Thoracic aorta (tissue), 2 donors: Measurements from ENCODE around the gene MEF2B. TPM values are rescaled to one million over a fixed set of nuclear protein-coding genes. Genes with fewer than 3 reads are reported as not detected.

Experiments
- ATAC-seq: fragments of 150-250 bp; one replicate; pipeline ENCODE4 v1.8.0; 2017; ENCODE audit warnings: low read depth; ENCODE audit not compliant: insufficient number of reproducible peaks, low FRiP score
- DNase-seq: peaks from one replicate; pipeline ENCODE4 v3.0.0-alpha.2; 2020; ENCODE audit warnings: low spot score
- H3K27ac ChIP-seq, 2 donors: fragments of 200-600 bp; sonication (generic); 1 replicate in 1 of 2; 2 replicates in 1 of 2; pipeline ENCODE4 v1.5.1; 2016; ENCODE audit warnings: mild to moderate bottlenecking in 2 of 2, moderate library complexity in 2 of 2
- H3K27me3 ChIP-seq: fragments of 200-600 bp; sonication (generic); replicated peaks from 2 replicates; pipeline ENCODE4 v1.6.0; 2016; ENCODE audit warnings: mild to moderate bottlenecking; ENCODE audit not compliant: insufficient read depth
- H3K36me3 ChIP-seq: fragments of 200-600 bp; sonication (generic); one replicate; pipeline ENCODE4 v1.5.1; 2016
- H3K4me1 ChIP-seq, 2 donors: fragments of 200-600 bp; sonication (generic); 1 replicate in 1 of 2; 2 replicates in 1 of 2; pipeline versions ENCODE4 v1.5.1 to v1.6.0; 2016; ENCODE audit warnings: low read depth in 2 of 2, mild to moderate bottlenecking in 1 of 2; ENCODE audit not compliant: control insufficient read depth in 1 of 2
- H3K4me3 ChIP-seq: fragments of 200-600 bp; sonication (generic); 2 replicates; pipeline ENCODE4 v1.5.1; 2016; ENCODE audit warnings: mild to moderate bottlenecking
- H3K9me3 ChIP-seq: fragments of 200-600 bp; sonication (generic); 2 replicates; pipeline ENCODE4 v1.5.1; 2016
- total RNA-seq, 2 donors: library from RNA; depleted of rRNA; stranded (reverse); fragments of >200 nt; gene quantifications; one replicate each; pipeline versions ENCODE4 v1.1.0 to v1.2.3, GENCODE V29; 2016
- TF ChIP-seq, protein P1 (sequence below): fragments of 200-600 bp; sonication (generic); IDR thresholded peaks from one replicate; pipeline ENCODE4 v1.5.1; 2019; ENCODE audit warnings: antibody characterized with exemption

The MEF2B gene
- total RNA-seq, 2 donors from 2014 or later: 1.5 to 2.0 TPM

DNA sequence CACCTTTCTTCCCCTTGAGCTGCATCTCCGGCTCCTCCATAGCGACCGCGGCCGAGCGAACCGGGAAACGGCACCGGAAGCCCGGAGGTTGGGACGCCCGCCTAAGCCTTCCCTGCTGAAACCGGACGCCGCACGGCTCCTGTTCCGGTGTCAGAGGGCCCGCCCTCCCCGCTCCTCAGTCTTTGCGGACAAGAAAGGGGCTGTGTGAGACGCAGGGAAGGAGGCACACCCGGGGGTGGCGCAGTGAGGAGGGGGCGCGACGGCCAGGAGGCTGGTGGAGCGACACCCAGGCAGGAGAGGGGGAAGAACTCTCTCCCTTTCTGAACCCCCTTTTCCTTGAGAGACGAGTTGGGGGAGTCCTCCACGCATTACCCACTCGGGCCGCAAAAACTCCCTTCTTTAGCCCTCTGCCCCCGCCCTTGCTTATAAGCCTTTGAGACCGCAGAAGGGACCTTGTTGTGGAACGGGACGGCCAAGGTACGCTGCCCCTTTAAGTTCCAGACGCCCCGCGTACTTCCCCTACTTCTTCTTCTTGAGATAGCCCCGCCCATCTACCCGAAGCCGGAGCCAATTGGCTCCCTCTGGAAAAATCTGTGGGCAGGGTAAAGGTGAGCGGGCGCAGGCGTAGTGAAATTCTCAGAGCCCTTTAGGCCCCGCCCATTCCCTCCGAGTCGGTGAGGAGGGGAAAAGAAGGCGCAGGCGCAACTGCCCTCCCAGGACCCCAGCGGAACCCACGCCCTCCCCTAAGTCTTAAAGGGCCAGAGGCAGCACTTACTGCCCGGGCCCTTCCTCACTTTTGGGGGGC, 22.2 kb upstream of the MEF2B start, which contains the start of the genes BORCS8 and RFXANK:
BORCS8 (minus strand) TSS at position 75 of the 805 bp plus-strand sequence; CDS start at position 40, 35 bp downstream.
RFXANK (plus strand) TSS at position 181 of the 805 bp plus-strand sequence. CDS start 1,689 bp downstream, outside the sequence.
- Histone ChIP-seq H3K27me3 (no peaks in the 10 kb centered on the region), H3K4me3 (peak within 1 kb of the TSS; percentile 86), H3K9me3 (no peaks in the 10 kb centered on the region), H3K36me3 (peaks cover 5% of the 10 kb centered on the region), H3K27ac (peak within 1 kb of the TSS; percentile 98 to 99), H3K4me1 (peaks cover 18 to 45% of the 10 kb centered on the region in 2 donors)
- ATAC-seq: peak; percentile 98
- TF ChIP-seq, protein P1, sequence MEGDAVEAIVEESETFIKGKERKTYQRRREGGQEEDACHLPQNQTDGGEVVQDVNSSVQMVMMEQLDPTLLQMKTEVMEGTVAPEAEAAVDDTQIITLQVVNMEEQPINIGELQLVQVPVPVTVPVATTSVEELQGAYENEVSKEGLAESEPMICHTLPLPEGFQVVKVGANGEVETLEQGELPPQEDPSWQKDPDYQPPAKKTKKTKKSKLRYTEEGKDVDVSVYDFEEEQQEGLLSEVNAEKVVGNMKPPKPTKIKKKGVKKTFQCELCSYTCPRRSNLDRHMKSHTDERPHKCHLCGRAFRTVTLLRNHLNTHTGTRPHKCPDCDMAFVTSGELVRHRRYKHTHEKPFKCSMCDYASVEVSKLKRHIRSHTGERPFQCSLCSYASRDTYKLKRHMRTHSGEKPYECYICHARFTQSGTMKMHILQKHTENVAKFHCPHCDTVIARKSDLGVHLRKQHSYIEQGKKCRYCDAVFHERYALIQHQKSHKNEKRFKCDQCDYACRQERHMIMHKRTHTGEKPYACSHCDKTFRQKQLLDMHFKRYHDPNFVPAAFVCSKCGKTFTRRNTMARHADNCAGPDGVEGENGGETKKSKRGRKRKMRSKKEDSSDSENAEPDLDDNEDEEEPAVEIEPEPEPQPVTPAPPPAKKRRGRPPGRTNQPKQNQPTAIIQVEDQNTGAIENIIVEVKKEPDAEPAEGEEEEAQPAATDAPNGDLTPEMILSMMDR: no peak
- DNase-seq: peak; percentile 98

DNA sequence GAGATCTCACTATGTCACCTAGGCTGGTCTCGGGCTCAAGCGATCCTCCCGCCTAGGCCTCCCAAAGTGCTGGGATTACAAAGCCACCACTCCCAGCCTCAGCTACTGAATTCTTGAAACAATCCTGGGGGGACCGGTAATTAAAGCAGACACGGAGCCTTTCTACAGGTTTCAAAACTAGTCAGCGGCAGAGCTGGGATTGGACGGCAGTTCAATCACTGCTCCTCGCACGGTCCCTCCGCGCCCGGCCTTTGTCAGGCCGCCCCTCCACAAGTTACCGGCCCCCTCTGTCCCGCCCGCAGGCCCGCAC, 21.7 kb upstream of the MEF2B start:
- Histone ChIP-seq H3K27me3 (no peaks in the 10 kb centered on the region), H3K4me1 (peaks cover 18 to 45% of the 10 kb centered on the region in 2 donors), H3K27ac (peak overlapping the region; percentile 98 to 99), H3K4me3 (peak overlapping the region; percentile 86), H3K9me3 (no peaks in the 10 kb centered on the region), H3K36me3 (peaks cover 3% of the 10 kb centered on the region)
- ATAC-seq (no peak), DNase-seq (no peak)
- TF ChIP-seq, protein P1: no peak

DNA sequence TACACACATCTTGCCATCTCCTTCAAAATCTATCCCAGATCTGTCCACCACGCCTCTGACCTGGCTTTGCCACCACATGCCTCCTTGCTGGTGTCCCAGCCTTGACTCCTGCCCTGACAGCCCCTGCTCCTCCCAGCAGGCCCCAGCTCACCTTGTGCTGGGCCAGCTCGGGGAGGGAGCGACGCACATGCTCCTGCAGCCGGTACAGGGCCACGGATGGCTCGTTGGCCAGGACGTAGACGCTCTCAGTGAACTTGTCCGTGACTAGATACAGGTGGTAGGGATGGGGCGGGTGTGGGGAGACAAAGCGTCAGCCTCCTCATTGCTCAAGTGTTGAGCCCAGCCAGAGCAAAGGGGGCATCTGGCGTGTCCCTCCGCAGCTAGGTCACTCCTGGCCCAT, 16.7 kb upstream of the MEF2B start:
- peaks cover 12% of the 10 kb centered on the region for H3K36me3 ChIP-seq
- H3K4me3 ChIP-seq: no peak overlapping the region

GRCh38 chr19:19185853-19186740, 16.0 kb upstream of the MEF2B start:
- Histone ChIP-seq H3K4me3 (no peak overlapping the region), H3K36me3 (peaks cover 12% of the 10 kb centered on the region), H3K9me3 (no peaks in the 10 kb centered on the region), H3K27me3 (no peaks in the 10 kb centered on the region), H3K27ac (no peak overlapping the region), H3K4me1 (peaks cover 8 to 18% of the 10 kb centered on the region in 2 donors)
- no peak for DNase-seq
- no peak for ATAC-seq
- TF ChIP-seq, protein P1: peak; percentile 45

More for the DNA sequence above, 16.7 kb upstream of the MEF2B start:
- ATAC-seq (no peak), DNase-seq (no peak)
- TF ChIP-seq, protein P1: no peak
- H3K4me1 ChIP-seq: peaks cover 9 to 23% of the 10 kb centered on the region in 2 donors
- no peaks in the 10 kb centered on the region for H3K9me3 ChIP-seq
- H3K27ac ChIP-seq: no peak overlapping the region
- H3K27me3 ChIP-seq: no peaks in the 10 kb centered on the region

DNA sequence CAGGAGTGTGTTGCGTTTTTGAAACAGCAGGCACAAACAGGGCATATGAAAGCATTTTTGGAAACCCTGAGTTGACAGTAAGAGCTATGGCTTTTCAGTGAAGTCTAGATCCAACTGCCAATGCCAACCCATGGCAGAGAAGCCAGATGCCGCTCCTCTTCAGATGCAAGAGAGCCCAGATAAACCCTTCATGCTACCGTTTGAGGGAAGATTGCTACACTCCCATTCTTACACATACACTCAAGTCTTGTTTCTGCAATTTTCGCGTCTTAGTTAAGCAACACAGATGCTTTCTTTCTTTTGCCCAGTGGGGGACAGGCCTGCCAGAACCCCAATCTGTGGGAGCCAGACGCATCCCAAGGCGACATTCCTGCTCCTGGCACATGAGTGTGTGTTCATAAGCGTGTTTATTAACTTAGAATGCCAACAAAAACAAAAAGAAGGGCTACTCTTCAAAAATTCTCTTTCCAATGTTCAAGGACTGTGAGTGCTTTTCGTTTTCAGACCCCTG, 11.5 kb upstream of the MEF2B start:
- TF ChIP-seq, protein P1: no peak
- H3K27ac ChIP-seq: no peak overlapping the region
- no peaks in the 10 kb centered on the region for H3K27me3 ChIP-seq
- no peaks in the 10 kb centered on the region for H3K4me1 ChIP-seq
- H3K4me3 ChIP-seq: no peak overlapping the region
- DNase-seq (no peak), ATAC-seq (no peak)
- no peaks in the 10 kb centered on the region for H3K9me3 ChIP-seq
- H3K36me3 ChIP-seq: peaks cover 18% of the 10 kb centered on the region
